ENCODE measurements around the gene SLC30A3. TPM values are rescaled to one million over a fixed set of nuclear protein-coding genes. Genes with fewer than 3 reads are reported as not detected.

SLC30A3 gene
- total RNA-seq, 2 experiments from 2014 or later: 0.45 TPM

DNA sequence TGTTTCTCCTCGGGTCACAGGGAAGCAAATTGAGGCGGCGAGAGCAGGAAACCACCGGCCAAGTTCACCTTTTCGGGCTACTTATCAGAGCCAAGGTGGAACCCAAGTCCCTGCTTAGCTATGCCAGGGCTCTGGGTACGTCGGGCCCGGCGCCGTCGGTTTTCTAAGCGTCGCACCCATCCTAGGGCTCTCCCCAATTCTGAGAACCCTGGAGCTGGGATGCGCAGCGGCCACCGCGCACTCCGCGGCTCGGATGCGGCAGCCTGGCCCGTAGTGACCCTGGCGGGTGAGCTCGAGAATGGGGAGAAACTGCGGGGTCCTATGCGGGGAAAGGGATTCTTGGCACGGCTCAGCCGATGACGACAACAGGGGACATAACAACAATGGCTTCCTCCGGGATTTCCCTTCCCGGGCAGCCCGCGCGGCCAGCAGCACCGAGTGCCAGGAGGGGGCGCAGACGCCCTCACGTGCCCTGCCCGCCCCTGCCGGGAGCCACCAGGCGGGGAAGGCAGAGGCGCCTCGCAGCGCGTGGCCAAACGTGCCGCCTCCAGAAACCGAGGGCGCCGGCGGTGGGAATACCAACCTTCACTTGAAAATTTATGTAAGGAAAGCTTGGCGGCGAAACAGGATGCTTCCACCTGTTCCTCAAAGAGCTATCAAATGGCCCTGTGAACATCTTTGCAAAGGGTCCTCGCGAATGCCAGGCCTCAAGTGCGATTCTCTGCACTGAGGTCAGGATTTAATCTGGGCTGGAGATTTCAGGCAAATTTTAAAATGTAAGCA is 2.1 kb upstream of the SLC30A3 start:
- POLR2A ChIA-PET: interaction anchor here (0.9 to 1.9 kb wide), 6 partner anchors 11 to 50 kb away, joined by 3 to 5 read pairs (median 3); no protein-coding TSS in a partner anchor
- H3K4me3 Mint-ChIP-seq: peak overlapping the region; percentile 50

DNA sequence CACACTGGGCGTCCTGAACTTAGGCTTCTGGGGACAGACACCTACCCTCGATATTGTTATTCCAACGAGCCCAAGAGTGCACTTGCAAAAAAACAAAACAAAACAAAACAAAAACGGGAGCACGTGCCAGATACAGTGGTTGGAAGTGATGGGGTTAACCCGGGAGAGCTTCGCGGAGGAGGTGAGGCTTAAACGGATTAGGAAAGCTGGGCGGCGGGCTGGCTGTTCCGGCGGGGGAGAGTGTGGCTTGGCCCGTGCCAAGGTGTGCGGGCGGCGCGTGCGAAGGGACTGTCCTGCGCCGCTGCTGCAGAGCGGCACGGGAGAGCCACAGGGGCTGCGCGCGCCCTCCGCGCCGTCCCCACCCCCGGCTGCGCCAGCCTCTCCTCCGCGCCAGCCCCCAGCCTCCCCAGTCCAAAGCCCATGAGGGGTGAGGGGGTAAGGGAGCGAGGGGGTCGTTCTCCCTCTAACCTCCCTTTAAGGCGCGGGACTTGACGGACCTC is 1.5 kb upstream of the SLC30A3 start:
- H3K4me3 Mint-ChIP-seq: peak overlapping the region; percentile 78
- no peaks in the 10 kb centered on the region for H3K9me3 Mint-ChIP-seq
- H3K36me3 Mint-ChIP-seq (ENCODE audit: low read depth): no peaks in the 10 kb centered on the region
- CTCF ChIA-PET: interaction anchor here (1.3 to 5.6 kb wide), 6 partner anchors 8 to 105 kb away, joined by 3 to 38 read pairs (median 5); partner anchors contain the start of gene TRIM54
- POLR2A ChIA-PET: interaction anchor here (1.1 to 1.9 kb wide), 4 partner anchors 12 to 50 kb away, joined by 3 to 5 read pairs (median 4); partner anchors contain the start of gene TRIM54
- H3K4me1 Mint-ChIP-seq: peaks cover 34% of the 10 kb centered on the region
- peaks cover 43% of the 10 kb centered on the region for H3K27me3 Mint-ChIP-seq
- H3K27ac Mint-ChIP-seq: no peak overlapping the region
- no peak for DNase-seq

More for the DNA sequence above, 2.1 kb upstream of the SLC30A3 start:
- CTCF ChIA-PET: interaction anchor here (0.9 to 5.6 kb wide), 10 partner anchors 8 to 109 kb away, joined by 3 to 38 read pairs (median 3); partner anchors contain the start of gene TRIM54
- Mint-ChIP-seq H3K9me3 (no peaks in the 10 kb centered on the region), H3K4me1 (peaks cover 34% of the 10 kb centered on the region), H3K27me3 (peaks cover 46% of the 10 kb centered on the region), H3K27ac (no peak overlapping the region), H3K36me3 (ENCODE audit: low read depth) (no peaks in the 10 kb centered on the region)
- peak; percentile 47 for DNase-seq

GRCh38 chr2:27263287-27264252 is 723 bp upstream of the SLC30A3 start:
- no peak for DNase-seq
- Mint-ChIP-seq H3K4me3 (peak overlapping the region; percentile 78), H3K9me3 (no peaks in the 10 kb centered on the region), H3K4me1 (peaks cover 34% of the 10 kb centered on the region), H3K27ac (no peak overlapping the region), H3K27me3 (peaks cover 45% of the 10 kb centered on the region), H3K36me3 (ENCODE audit: low read depth) (no peaks in the 10 kb centered on the region)
- CTCF ChIA-PET: interaction anchor here (1.4 to 5.6 kb wide), 5 partner anchors 9 to 166 kb away, joined by 3 to 38 read pairs (median 7); partner anchors contain the start of gene TRIM54
- POLR2A ChIA-PET: interaction anchor here (1.1 to 1.9 kb wide), 4 partner anchors 13 to 51 kb away, joined by 3 to 5 read pairs (median 4); partner anchors contain the start of gene TRIM54

- no peaks in the 10 kb centered on the region for H3K9me3 Mint-ChIP-seq
- ChIA-PET POLR2A (interaction anchor here (0.9 kb wide), 1 partner anchor 13 kb away, joined by 4 read pairs; no protein-coding TSS in a partner anchor), CTCF (interaction anchor here (5.6 kb wide), 1 partner anchor 19 kb away, joined by 38 read pairs; the partner anchor contains the start of gene TRIM54)
- no peak overlapping the region for H3K27ac Mint-ChIP-seq
- peak overlapping the region; percentile 48 for H3K4me3 Mint-ChIP-seq
- no peak for DNase-seq
- peaks cover 34% of the 10 kb centered on the region for H3K4me1 Mint-ChIP-seq
- H3K36me3 Mint-ChIP-seq (ENCODE audit: low read depth): no peaks in the 10 kb centered on the region
- peaks cover 50% of the 10 kb centered on the region for H3K27me3 Mint-ChIP-seq
Observed at GRCh38 chr2:27261926-27262298, 935 bp downstream of the SLC30A3 start.

- Mint-ChIP-seq H3K9me3 (no peaks in the 10 kb centered on the region), H3K4me1 (peaks cover 34% of the 10 kb centered on the region), H3K4me3 (peak overlapping the region; percentile 48), H3K27me3 (peaks cover 54% of the 10 kb centered on the region), H3K36me3 (ENCODE audit: low read depth) (no peaks in the 10 kb centered on the region), H3K27ac (no peak overlapping the region)
- ChIA-PET POLR2A (no interaction called here), CTCF (interaction anchor here (5.6 kb wide), 1 partner anchor 19 kb away, joined by 38 read pairs; the partner anchor contains the start of gene TRIM54)
- DNase-seq: no peak
Observed at GRCh38 chr2:27261241-27261925, 1.5 kb downstream of the SLC30A3 start.

- peaks cover 47% of the 10 kb centered on the region for H3K27me3 Mint-ChIP-seq
Observed at GRCh38 chr2:27258051-27258450, 4.8 kb downstream of the SLC30A3 start.

GRCh38 chr2:27256855-27257454 is 5.9 kb downstream of the SLC30A3 start:
- Mint-ChIP-seq H3K4me3 (no peak overlapping the region), H3K36me3 (ENCODE audit: low read depth) (no peaks in the 10 kb centered on the region), H3K27me3 (peaks cover 45% of the 10 kb centered on the region), H3K27ac (no peak overlapping the region), H3K9me3 (no peaks in the 10 kb centered on the region), H3K4me1 (peaks cover 10% of the 10 kb centered on the region)
- ChIA-PET CTCF (no interaction called here), POLR2A (no interaction called here)
- no peak for DNase-seq

More at GRCh38 chr2:27258051-27258450, 4.8 kb downstream of the SLC30A3 start:
- Mint-ChIP-seq H3K4me1 (peaks cover 12% of the 10 kb centered on the region), H3K4me3 (no peak overlapping the region), H3K9me3 (no peaks in the 10 kb centered on the region), H3K36me3 (ENCODE audit: low read depth) (no peaks in the 10 kb centered on the region), H3K27ac (no peak overlapping the region)
- no peak for DNase-seq
- ChIA-PET CTCF (no interaction called here), POLR2A (no interaction called here)

- Mint-ChIP-seq H3K27me3 (peaks cover 36% of the 10 kb centered on the region), H3K4me1 (no peaks in the 10 kb centered on the region), H3K36me3 (ENCODE audit: low read depth) (no peaks in the 10 kb centered on the region), H3K9me3 (no peaks in the 10 kb centered on the region), H3K27ac (no peak overlapping the region), H3K4me3 (no peak overlapping the region)
- POLR2A ChIA-PET: no interaction called here
- CTCF ChIA-PET: no interaction called here
- DNase-seq: no peak
Observed at GRCh38 chr2:27255660-27256059, 7.2 kb downstream of the SLC30A3 start.

DNA sequence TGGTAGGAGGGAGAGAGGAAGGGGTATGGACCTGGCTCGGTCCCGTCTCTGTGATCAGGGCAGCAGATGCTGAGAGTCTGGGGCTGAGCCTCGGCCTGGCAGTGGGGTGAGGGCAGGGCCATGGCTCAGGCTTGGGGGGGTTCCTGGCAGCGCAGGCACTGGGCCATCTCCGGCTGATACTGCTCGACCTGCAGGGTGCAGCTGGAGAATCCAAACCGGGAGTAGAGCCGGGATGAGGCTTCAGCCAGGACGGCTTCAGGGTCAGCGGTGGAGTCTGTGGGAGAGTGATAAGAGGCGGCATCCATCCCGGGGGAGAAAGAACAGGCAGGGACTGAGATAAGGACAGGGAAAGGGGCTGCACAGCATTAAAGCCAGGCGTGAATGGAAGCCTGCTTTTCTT is 7.7 kb downstream of the SLC30A3 start:
- Mint-ChIP-seq H3K27ac (no peak overlapping the region), H3K4me1 (no peaks in the 10 kb centered on the region), H3K4me3 (no peak overlapping the region), H3K9me3 (no peaks in the 10 kb centered on the region), H3K27me3 (peaks cover 32% of the 10 kb centered on the region), H3K36me3 (ENCODE audit: low read depth) (no peaks in the 10 kb centered on the region)
- no peak for DNase-seq
- POLR2A ChIA-PET: no interaction called here
- CTCF ChIA-PET: no interaction called here

GRCh38 chr2:27251766-27252165 is 11.1 kb downstream of the SLC30A3 start:
- ChIA-PET CTCF (interaction anchor here (1.1 to 2.1 kb wide), 3 partner anchors 27 to 68 kb away, joined by 4 to 19 read pairs (median 11); no protein-coding TSS in a partner anchor), POLR2A (interaction anchor here (0.6 kb wide), 1 partner anchor 16 kb away, joined by 3 read pairs; no protein-coding TSS in a partner anchor)
- Mint-ChIP-seq H3K9me3 (no peaks in the 10 kb centered on the region), H3K27me3 (peaks cover 21% of the 10 kb centered on the region), H3K4me1 (no peaks in the 10 kb centered on the region), H3K4me3 (no peak overlapping the region), H3K27ac (no peak overlapping the region), H3K36me3 (ENCODE audit: low read depth) (no peaks in the 10 kb centered on the region)
- DNase-seq: no peak

GRCh38 chr2:27250652-27251379 is 12.0 kb downstream of the SLC30A3 start:
- Mint-ChIP-seq H3K27me3 (peaks cover 15% of the 10 kb centered on the region), H3K4me1 (no peaks in the 10 kb centered on the region), H3K27ac (no peak overlapping the region), H3K36me3 (ENCODE audit: low read depth) (no peaks in the 10 kb centered on the region), H3K9me3 (no peaks in the 10 kb centered on the region), H3K4me3 (no peak overlapping the region)
- POLR2A ChIA-PET: no interaction called here
- CTCF ChIA-PET: interaction anchor here (0.6 to 2.1 kb wide), 4 partner anchors 28 to 841 kb away, joined by 3 to 19 read pairs (median 8); no protein-coding TSS in a partner anchor
- DNase-seq: no peak

Measured in activated CD4-positive, alpha-beta memory T cell treated with anti-CD3 and anti-CD28 coated beads, Interleukin-2, amount 10 ng/mL, durations not matched to agents 7 days and 5 days (primary cell).